Measurements from ENCODE around the gene ST6GALNAC5.
A peak's percentile ranks its signal among the peaks of the same experiment; 100 is the strongest.
"Not testable (repeated sequence)": the region's sequence is repeated elsewhere in the genome, so short reads cannot be mapped to it uniquely, and the experiment has no call there.

Gene ST6GALNAC5

GRCh38 chr1:76868154-76868882, 1.0 kb downstream of the ST6GALNAC5 start:
- DNase-seq (ENCODE audit: low read depth): no peak

GRCh38 chr1:76868916-76869315, 1.6 kb downstream of the ST6GALNAC5 start:
- DNase-seq (ENCODE audit: low read depth): no peak

- no peak for DNase-seq (ENCODE audit: low read depth)
Measured at GRCh38 chr1:76870037-76870436, 2.8 kb downstream of the ST6GALNAC5 start.

- DNase-seq (ENCODE audit: low read depth): no peak
Measured at GRCh38 chr1:76871355-76871974, 4.2 kb downstream of the ST6GALNAC5 start.

GRCh38 chr1:76872944-76873343, 5.7 kb downstream of the ST6GALNAC5 start:
- DNase-seq (ENCODE audit: low read depth): no peak

- DNase-seq (ENCODE audit: low read depth): peak; percentile 21
Measured at GRCh38 chr1:76876655-76877395, 9.5 kb downstream of the ST6GALNAC5 start.

- DNase-seq (ENCODE audit: low read depth): not testable (repeated sequence)
Measured at GRCh38 chr1:76879014-76879413, 11.7 kb downstream of the ST6GALNAC5 start.

GRCh38 chr1:76881762-76882161, 14.5 kb downstream of the ST6GALNAC5 start:
- no peak for DNase-seq (ENCODE audit: low read depth)

GRCh38 chr1:76891931-76892622, 24.8 kb downstream of the ST6GALNAC5 start:
- no peak for DNase-seq (ENCODE audit: low read depth)

- no peak for DNase-seq (ENCODE audit: low read depth)
Measured at GRCh38 chr1:76892675-76893074, 25.4 kb downstream of the ST6GALNAC5 start.

GRCh38 chr1:76901158-76901767, 34.0 kb downstream of the ST6GALNAC5 start:
- DNase-seq (ENCODE audit: low read depth): peak; percentile 42

GRCh38 chr1:76905876-76906595, 38.8 kb downstream of the ST6GALNAC5 start:
- no peak for DNase-seq (ENCODE audit: low read depth)

- DNase-seq (ENCODE audit: low read depth): no peak
Measured at GRCh38 chr1:76909311-76909710, 42.0 kb downstream of the ST6GALNAC5 start.

- DNase-seq (ENCODE audit: low read depth): no peak
Measured at GRCh38 chr1:76919085-76919484, 51.8 kb downstream of the ST6GALNAC5 start.

GRCh38 chr1:76921590-76921989, 54.3 kb downstream of the ST6GALNAC5 start:
- DNase-seq (ENCODE audit: low read depth): no peak

- no peak for DNase-seq (ENCODE audit: low read depth)
Measured at GRCh38 chr1:76925825-76926224, 58.5 kb downstream of the ST6GALNAC5 start.

GRCh38 chr1:76928522-76928921, 61.2 kb downstream of the ST6GALNAC5 start:
- no peak for DNase-seq (ENCODE audit: low read depth)

GRCh38 chr1:76929136-76929535, 61.9 kb downstream of the ST6GALNAC5 start:
- DNase-seq (ENCODE audit: low read depth): no peak

GRCh38 chr1:76933847-76934815, 66.9 kb downstream of the ST6GALNAC5 start:
- no peak for DNase-seq (ENCODE audit: low read depth)

- no peak for DNase-seq (ENCODE audit: low read depth)
Measured at GRCh38 chr1:76938304-76938703, 71.0 kb downstream of the ST6GALNAC5 start.

All from stromal cell of bone marrow (primary cell).